Bronchial epithelial cell (primary cell): ENCODE data around the gene SLC36A2. TPM values are rescaled to one million over a fixed set of nuclear protein-coding genes. Genes with fewer than 3 reads are reported as not detected.
"Not testable (repeated sequence)": the region's sequence is repeated elsewhere in the genome, so short reads cannot be mapped to it uniquely, and the experiment has no call there.

Source experiments
- DNase-seq: peaks from one replicate; pipeline ENCODE4 v3.0.0-alpha.2; 2010; ENCODE audit warnings: low read depth
- FAIRE-seq: peaks from 2 replicates; lab custom pipeline; 2011; peaks lifted over from hg19 to GRCh38; lab: Jason Lieb, UNC
- H3K27me3 ChIP-seq: 2 replicates; pipeline ENCODE4 v1.5.1; 2011; ENCODE audit warnings: low read length; ENCODE audit not compliant: control insufficient read depth, insufficient read depth
- H3K36me3 ChIP-seq: 2 replicates; pipeline ENCODE4 v1.5.1; 2011; ENCODE audit warnings: low read length; ENCODE audit not compliant: control insufficient read depth, insufficient read depth
- H3K4me3 ChIP-seq: 2 replicates; pipeline ENCODE4 v1.5.1; 2011; ENCODE audit warnings: mild to moderate bottlenecking, low read depth, low read length, control low read depth
- total RNA-seq: library from RNA; depleted of rRNA; stranded (reverse); fragments of >200 nt; gene quantifications from 2 replicates; pipeline ENCODE4 v1.2.1, GENCODE V29; 2014
- TF ChIP-seq, protein P1 (sequence below): IDR thresholded peaks from 2 replicates; pipeline ENCODE4 v1.5.1; 2011; ENCODE audit warnings: mild to moderate bottlenecking, moderate library complexity, low read length, control low read depth, inconsistent platforms; ENCODE audit not compliant: insufficient read depth, severe bottlenecking

Gene SLC36A2
- total RNA-seq, 1 donor from 2014 or later, result not detected

DNA sequence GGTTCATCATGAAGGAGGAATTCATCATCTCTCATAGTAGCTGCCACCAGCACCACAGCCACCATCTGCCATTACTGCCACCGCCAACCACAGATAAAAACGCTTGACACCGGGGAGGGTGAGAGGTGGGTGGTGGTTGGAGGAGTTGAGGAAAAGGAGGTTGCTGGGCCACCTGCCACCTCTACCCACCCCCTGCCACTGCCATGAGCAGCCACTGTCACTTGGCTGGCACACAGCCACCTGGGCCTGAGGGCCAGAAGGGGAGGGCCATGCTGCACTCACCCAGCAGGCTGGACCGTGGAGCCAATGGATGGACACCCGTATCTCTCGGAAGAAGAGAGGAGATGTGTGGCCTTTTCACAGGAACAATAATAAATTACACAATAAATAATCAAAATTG lies 31.3 kb upstream of the SLC36A2 start:
- TF ChIP-seq, protein P1, sequence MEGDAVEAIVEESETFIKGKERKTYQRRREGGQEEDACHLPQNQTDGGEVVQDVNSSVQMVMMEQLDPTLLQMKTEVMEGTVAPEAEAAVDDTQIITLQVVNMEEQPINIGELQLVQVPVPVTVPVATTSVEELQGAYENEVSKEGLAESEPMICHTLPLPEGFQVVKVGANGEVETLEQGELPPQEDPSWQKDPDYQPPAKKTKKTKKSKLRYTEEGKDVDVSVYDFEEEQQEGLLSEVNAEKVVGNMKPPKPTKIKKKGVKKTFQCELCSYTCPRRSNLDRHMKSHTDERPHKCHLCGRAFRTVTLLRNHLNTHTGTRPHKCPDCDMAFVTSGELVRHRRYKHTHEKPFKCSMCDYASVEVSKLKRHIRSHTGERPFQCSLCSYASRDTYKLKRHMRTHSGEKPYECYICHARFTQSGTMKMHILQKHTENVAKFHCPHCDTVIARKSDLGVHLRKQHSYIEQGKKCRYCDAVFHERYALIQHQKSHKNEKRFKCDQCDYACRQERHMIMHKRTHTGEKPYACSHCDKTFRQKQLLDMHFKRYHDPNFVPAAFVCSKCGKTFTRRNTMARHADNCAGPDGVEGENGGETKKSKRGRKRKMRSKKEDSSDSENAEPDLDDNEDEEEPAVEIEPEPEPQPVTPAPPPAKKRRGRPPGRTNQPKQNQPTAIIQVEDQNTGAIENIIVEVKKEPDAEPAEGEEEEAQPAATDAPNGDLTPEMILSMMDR, result no peak
- no peaks in the 10 kb centered on the region for H3K27me3 ChIP-seq
- H3K4me3 ChIP-seq, result no peak overlapping the region
- no peaks in the 10 kb centered on the region for H3K36me3 ChIP-seq
- FAIRE-seq (no peak), DNase-seq (no peak)

DNA sequence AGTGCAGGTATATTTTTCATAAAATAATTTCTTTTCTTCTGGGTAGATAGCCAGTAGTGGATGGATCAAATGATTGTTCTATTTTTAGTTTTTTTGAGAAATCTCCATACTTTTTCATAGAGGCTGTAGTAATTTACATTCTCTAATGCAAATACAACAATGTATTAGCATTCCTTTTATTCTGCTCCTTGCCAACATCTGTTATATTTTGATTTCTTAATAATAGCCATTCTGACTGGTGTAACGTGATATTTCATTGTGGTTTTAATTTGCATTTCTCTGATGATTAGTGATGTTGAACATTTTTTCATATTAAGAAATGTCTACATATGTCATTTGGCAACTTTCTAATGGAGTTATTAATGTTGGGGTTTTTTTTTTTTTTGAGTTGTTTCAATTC lies 27.2 kb upstream of the SLC36A2 start:
- Histone ChIP-seq H3K27me3 (no peaks in the 10 kb centered on the region), H3K36me3 (no peaks in the 10 kb centered on the region), H3K4me3 (no peak overlapping the region)
- FAIRE-seq, result no peak
- TF ChIP-seq, protein P1, result no peak
- DNase-seq, result no peak

DNA sequence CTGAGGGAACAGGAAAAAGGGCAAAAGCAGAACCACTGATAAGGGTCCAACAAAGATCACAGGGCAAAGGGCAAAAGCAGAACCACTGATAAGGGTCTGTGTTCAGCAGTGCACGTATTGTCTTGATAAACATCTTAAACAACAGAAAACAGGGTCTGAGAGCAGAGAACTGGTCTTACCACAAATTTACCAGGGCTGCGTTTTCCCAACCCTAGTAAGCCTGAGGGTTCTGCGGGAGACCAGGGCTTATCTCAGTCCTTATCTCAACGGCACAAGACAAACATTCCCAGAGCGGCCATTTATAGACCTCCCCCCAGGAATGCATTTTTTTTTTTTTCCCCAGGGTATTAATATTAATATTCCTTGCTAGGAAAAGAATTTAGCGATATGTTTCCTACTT lies 19.7 kb upstream of the SLC36A2 start:
- not testable (repeated sequence) for H3K27me3 ChIP-seq, H3K36me3 ChIP-seq, H3K4me3 ChIP-seq, DNase-seq, FAIRE-seq

DNA sequence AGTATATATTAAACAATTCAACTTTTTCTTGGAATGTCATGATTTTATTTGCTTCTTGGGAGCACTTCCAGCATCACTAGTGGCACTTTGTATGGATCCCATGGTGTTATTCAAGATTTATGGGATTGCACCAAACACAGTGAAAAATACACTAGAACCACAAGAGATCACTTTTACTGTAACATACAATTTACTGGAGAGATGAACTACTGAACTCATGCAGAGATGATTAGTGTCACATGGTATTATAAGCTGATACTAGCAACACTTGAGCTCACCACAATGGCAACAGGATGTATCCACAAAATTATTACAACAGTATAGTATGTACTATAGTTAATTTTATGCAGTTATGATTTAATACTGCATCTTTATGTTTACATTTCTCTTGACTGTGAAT lies 16.3 kb upstream of the SLC36A2 start:
- no peak for FAIRE-seq
- Histone ChIP-seq H3K36me3 (no peaks in the 10 kb centered on the region), H3K27me3 (no peaks in the 10 kb centered on the region), H3K4me3 (no peak overlapping the region)
- TF ChIP-seq, protein P1, result no peak
- DNase-seq, result no peak

DNA sequence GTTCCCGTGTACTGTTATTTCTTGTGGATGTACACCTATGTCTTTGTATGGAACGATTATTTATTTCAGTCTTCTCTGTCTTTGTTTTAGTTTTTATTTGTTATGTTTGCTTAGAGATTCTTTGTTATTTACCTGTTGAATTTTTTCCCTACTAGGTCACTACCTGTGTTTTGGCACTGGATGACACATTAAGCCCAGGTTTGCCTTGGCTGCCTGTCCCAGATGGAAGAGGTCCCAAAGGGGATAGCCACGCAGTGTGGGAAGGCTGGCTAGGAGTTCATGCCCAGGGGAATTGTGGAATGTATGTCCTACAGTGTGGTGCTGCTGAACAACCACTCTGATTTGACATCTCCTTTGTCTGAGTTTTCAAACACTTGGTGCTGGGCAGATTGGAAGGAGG lies 15.6 kb upstream of the SLC36A2 start:
- no peaks in the 10 kb centered on the region for H3K27me3 ChIP-seq
- H3K4me3 ChIP-seq, result no peak overlapping the region
- TF ChIP-seq, protein P1, result no peak
- DNase-seq (no peak), FAIRE-seq (no peak)
- no peaks in the 10 kb centered on the region for H3K36me3 ChIP-seq

DNA sequence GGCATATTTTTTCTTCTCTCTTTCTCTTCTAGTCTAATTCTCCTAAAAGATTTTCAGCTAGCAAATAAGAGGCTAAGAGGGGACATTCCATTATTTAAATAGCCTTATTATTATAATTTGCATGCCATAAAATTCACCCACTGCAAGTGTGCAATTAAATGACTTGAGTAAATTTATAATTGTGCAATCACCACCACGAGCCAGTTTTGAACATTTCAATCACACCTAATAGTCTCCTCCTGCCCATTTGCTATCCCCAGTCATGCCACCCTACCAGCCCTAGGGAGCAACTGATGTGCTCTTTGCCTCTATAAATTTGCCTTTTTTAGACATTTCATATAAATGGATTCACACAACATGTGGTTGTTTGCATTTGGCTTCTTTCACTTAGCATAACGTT lies 12.0 kb upstream of the SLC36A2 start:
- Histone ChIP-seq H3K27me3 (no peaks in the 10 kb centered on the region), H3K36me3 (no peaks in the 10 kb centered on the region), H3K4me3 (no peak overlapping the region)
- DNase-seq, result no peak
- TF ChIP-seq, protein P1, result no peak
- FAIRE-seq, result no peak
